CD4-positive, CD25-positive, alpha-beta regulatory T cell (primary cell): ENCODE results near the gene TUG1. TPM values are rescaled to one million over a fixed set of nuclear protein-coding genes. Genes with fewer than 3 reads are reported as not detected.
A peak's percentile ranks its signal among the peaks of the same experiment; 100 is the strongest.

Source experiments
- ATAC-seq, 2 donors: fragments of 150-1000 bp; cut with Tn5 transposase; one replicate each; pipeline ENCODE4 v1.10.0; 2021; ENCODE audit warnings: low read depth in 2 of 2, moderate number of reproducible peaks in 2 of 2, moderate library complexity in 1 of 2
- DNase-seq, 3 donors: peaks; one replicate each; pipeline versions ENCODE4 v3.0.0 to v3.0.0-alpha.2; 2012 to 2022; ENCODE audit warnings: mixed read lengths in 1 of 3
- H3K27ac ChIP-seq: one replicate; pipeline ENCODE4 v1.7.0; 2013; ENCODE audit warnings: mild to moderate bottlenecking, low read length; ENCODE audit not compliant: insufficient read depth, poor library complexity, severe bottlenecking
- H3K27me3 ChIP-seq: one replicate; pipeline ENCODE4 v1.7.0; 2013; ENCODE audit warnings: low read length; ENCODE audit not compliant: control insufficient read depth, insufficient read depth
- H3K36me3 ChIP-seq: one replicate; pipeline ENCODE4 v1.7.0; 2013; ENCODE audit warnings: mild to moderate bottlenecking, low read length, moderate library complexity; ENCODE audit not compliant: control insufficient read depth, insufficient read depth
- H3K4me1 ChIP-seq: 2 replicates; pipeline ENCODE4 v1.7.0; 2013; ENCODE audit warnings: mild to moderate bottlenecking, low read length; ENCODE audit not compliant: insufficient read depth, control insufficient read depth, poor library complexity, severe bottlenecking
- H3K4me3 ChIP-seq: one replicate; pipeline ENCODE4 v1.7.0; 2013; ENCODE audit warnings: low read depth, mild to moderate bottlenecking, low read length, moderate library complexity
- H3K9me3 ChIP-seq, 2 experiments: 1 replicate in 1 of 2; 2 replicates in 1 of 2; pipeline ENCODE4 v1.7.0; 2013; ENCODE audit warnings: low read length in 2 of 2, mild to moderate bottlenecking in 1 of 2, moderate library complexity in 1 of 2; ENCODE audit not compliant: control insufficient read depth in 2 of 2
- H3K27ac Mint-ChIP-seq, 3 donors: one replicate each; pipeline ENCODE4 v1.8.0; 2020 to 2022; ENCODE audit warnings: mild to moderate bottlenecking in 3 of 3, mixed read lengths in 3 of 3, moderate library complexity in 2 of 3
- H3K27me3 Mint-ChIP-seq: one replicate; pipeline ENCODE4 v1.8.0; 2022; ENCODE audit warnings: mild to moderate bottlenecking, mixed read lengths
- H3K36me3 Mint-ChIP-seq: one replicate; pipeline ENCODE4 v1.8.0; 2020; ENCODE audit warnings: mixed read lengths
- H3K4me1 Mint-ChIP-seq, 4 donors: one replicate each; pipeline ENCODE4 v1.8.0; 2020 to 2022; ENCODE audit warnings: mixed read lengths in 4 of 4, mild to moderate bottlenecking in 1 of 4
- H3K4me3 Mint-ChIP-seq, 4 donors: one replicate each; pipeline ENCODE4 v1.8.0; 2020 to 2022; ENCODE audit warnings: mild to moderate bottlenecking in 4 of 4, mixed read lengths in 4 of 4, moderate library complexity in 3 of 4
- H3K9me3 Mint-ChIP-seq, 7 donors: one replicate each; pipeline ENCODE4 v1.8.0; 2020 to 2022; ENCODE audit warnings: mixed read lengths in 7 of 7, mild to moderate bottlenecking in 3 of 7, moderate library complexity in 2 of 7
- polyA plus RNA-seq, 4 donors: library from polyadenylated mRNA; unstranded; fragments of 300-500 nt; fragmentation: Illumina TruSeq; gene quantifications; one replicate each; pipeline ENCODE4 v1.2.3, GENCODE V29; 2021
- total RNA-seq: library from RNA; stranded (reverse); gene quantifications from one replicate; pipeline ENCODE4 v1.2.3, GENCODE V29; 2022

Gene TUG1
- total and polyA plus RNA-seq, 5 donors from 2014 or later: 18.2 to 90.9 (median 21.9) TPM

DNA sequence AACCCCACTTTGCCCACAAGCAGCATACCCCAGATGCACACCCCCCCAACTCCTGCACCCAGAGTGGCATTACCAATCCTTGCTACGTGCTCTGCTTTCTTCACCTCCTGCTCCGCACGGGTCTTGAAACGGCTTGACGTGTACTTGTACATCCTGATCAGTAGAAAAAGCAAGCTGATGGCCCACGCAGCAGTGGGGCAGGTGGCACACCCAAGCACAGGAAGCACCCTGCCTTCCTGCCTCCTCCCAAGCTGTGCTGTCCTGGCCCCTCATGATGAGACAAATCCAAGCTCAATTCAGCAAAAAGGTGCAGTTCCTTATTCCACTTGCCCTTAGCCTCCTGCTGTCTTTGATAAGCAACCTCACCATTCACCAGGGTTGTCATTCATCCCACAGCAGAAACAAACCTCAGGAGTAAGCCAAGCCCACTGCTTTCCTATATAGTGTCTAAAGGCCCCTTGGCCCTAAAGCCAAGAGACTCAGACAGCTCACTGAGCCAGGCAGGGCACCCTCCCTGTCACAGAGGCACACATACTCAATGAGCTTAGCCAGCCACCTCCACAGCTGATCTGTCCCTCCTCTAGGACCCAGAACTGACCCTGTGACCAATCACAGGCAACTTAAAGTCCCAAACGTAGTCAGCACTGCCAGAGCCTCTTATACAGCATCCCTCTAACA is 28.2 kb upstream of the TUG1 start:
- H3K27ac ChIP-seq: peak overlapping the region; percentile 70
- H3K36me3 ChIP-seq: peaks cover 40% of the 10 kb centered on the region
- H3K4me3 ChIP-seq: peak overlapping the region; percentile 91
- H3K36me3 Mint-ChIP-seq: peaks cover 63% of the 10 kb centered on the region
- peak; percentile 77 to 84 for ATAC-seq
- no peaks in the 10 kb centered on the region for H3K9me3 Mint-ChIP-seq
- H3K9me3 ChIP-seq: no peaks in the 10 kb centered on the region
- peak overlapping the region; percentile 80 to 98 (median 92) for H3K4me3 Mint-ChIP-seq
- H3K27me3 ChIP-seq: no peaks in the 10 kb centered on the region
- H3K4me1 ChIP-seq: peaks cover 61% of the 10 kb centered on the region
- peak overlapping the region; percentile 96 to 99 (median 97) for H3K27ac Mint-ChIP-seq
- peak in 2 of 3 donors; percentile 61 to 85 for DNase-seq
- peaks cover 22 to 89% (median 57%) of the 10 kb centered on the region in 4 donors for H3K4me1 Mint-ChIP-seq
- H3K27me3 Mint-ChIP-seq: no peaks in the 10 kb centered on the region

DNA sequence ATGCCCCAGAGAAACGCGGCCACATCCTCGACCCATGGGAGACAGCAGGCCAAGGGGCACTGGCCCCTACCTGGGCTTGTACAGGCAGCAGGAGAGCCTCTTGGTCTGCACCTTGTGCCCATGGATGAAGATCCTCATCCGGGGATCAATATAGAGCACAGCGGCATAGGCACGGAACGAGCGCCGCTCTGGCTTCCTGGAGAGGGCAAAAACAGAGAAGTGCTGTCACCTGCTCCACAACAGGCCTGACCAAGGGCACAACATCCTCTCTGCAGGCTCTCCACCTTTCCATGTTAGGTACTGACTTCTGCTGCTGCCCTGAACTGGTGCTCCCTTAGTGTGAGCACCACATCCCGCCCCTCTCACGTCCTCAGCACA is 27.7 kb upstream of the TUG1 start:
- Histone ChIP-seq H3K4me3 (peak overlapping the region; percentile 91), H3K36me3 (peaks cover 40% of the 10 kb centered on the region), H3K27ac (peak overlapping the region; percentile 70), H3K27me3 (no peaks in the 10 kb centered on the region), H3K9me3 (no peaks in the 10 kb centered on the region), H3K4me1 (peaks cover 61% of the 10 kb centered on the region)
- Mint-ChIP-seq H3K4me3 (peak overlapping the region; percentile 80 to 98 (median 92)), H3K4me1 (peaks cover 18 to 88% (median 53%) of the 10 kb centered on the region in 4 donors), H3K36me3 (peaks cover 63% of the 10 kb centered on the region), H3K27ac (peak overlapping the region; percentile 96 to 99 (median 97)), H3K27me3 (no peaks in the 10 kb centered on the region), H3K9me3 (no peaks in the 10 kb centered on the region)
- ATAC-seq (peak in 1 of 2 donors; percentile 15), DNase-seq (peak in 1 of 3 donors; percentile 54)

DNA sequence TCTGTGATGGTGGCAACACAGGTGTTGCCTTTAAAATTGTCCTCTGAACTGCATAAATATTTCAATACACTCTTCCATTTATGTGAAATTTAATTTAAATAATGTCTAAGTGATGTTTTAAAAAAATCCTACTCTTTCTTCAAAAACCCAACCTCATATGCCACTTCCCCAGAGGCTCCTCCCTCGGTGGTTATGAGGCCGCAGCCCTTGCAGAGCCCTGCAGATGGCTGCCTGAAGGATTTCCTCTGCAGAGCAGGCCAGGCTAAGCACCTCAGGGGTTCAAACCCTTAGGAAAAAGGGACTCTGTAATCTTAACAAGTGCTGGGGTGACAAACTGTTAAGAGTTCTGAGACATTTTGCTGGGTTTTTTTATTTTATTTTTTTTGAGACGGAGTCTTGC is 25.7 kb upstream of the TUG1 start:
- peaks cover 26% of the 10 kb centered on the region for H3K36me3 ChIP-seq
- H3K4me3 ChIP-seq: peak overlapping the region; percentile 73
- peaks cover 53% of the 10 kb centered on the region for H3K36me3 Mint-ChIP-seq
- H3K27ac Mint-ChIP-seq: peak overlapping the region; percentile 79 to 97 (median 80)
- peak; percentile 33 to 81 (median 72) for DNase-seq
- peaks cover 18 to 73% (median 45%) of the 10 kb centered on the region in 4 donors for H3K4me1 Mint-ChIP-seq
- H3K4me1 ChIP-seq: peaks cover 58% of the 10 kb centered on the region
- peak; percentile 82 to 83 for ATAC-seq
- peak overlapping the region; percentile 58 for H3K27ac ChIP-seq
- H3K27me3 Mint-ChIP-seq: no peaks in the 10 kb centered on the region
- no peaks in the 10 kb centered on the region for H3K9me3 Mint-ChIP-seq
- H3K4me3 Mint-ChIP-seq: peak overlapping the region; percentile 33 to 89 (median 74)
- no peaks in the 10 kb centered on the region for H3K9me3 ChIP-seq
- H3K27me3 ChIP-seq: no peaks in the 10 kb centered on the region

DNA sequence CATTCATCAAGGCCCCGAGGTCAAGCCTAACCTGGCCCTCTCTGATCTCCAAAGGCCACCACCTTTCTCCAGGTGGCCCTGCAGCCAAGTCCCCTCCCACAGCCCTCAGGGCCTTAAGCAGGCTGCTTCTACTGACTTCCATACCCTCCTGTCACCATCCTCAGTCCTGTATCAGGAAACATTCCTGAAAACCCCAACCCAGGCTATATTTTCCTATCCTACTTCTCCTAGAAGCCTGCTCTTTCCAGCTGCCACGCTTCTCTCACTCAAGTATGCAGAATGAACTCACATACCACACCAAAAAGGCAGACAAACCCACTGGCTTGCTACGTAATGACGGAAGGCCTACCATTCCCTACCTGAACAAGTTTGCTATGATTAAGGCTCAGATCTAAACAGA is 24.1 kb upstream of the TUG1 start:
- no peak overlapping the region for H3K27ac ChIP-seq
- no peaks in the 10 kb centered on the region for H3K9me3 ChIP-seq
- no peak for DNase-seq
- peak overlapping the region in 1 of 4 donors; percentile 17 for H3K4me3 Mint-ChIP-seq
- no peaks in the 10 kb centered on the region for H3K27me3 ChIP-seq
- no peak for ATAC-seq
- H3K27me3 Mint-ChIP-seq: no peaks in the 10 kb centered on the region
- H3K9me3 Mint-ChIP-seq: no peaks in the 10 kb centered on the region
- H3K36me3 ChIP-seq: peaks cover 32% of the 10 kb centered on the region
- H3K36me3 Mint-ChIP-seq: peaks cover 54% of the 10 kb centered on the region
- no peak overlapping the region for H3K4me3 ChIP-seq
- peak overlapping the region; percentile 34 to 79 (median 70) for H3K27ac Mint-ChIP-seq
- peaks cover 12 to 66% (median 40%) of the 10 kb centered on the region in 4 donors for H3K4me1 Mint-ChIP-seq
- peaks cover 42% of the 10 kb centered on the region for H3K4me1 ChIP-seq

DNA sequence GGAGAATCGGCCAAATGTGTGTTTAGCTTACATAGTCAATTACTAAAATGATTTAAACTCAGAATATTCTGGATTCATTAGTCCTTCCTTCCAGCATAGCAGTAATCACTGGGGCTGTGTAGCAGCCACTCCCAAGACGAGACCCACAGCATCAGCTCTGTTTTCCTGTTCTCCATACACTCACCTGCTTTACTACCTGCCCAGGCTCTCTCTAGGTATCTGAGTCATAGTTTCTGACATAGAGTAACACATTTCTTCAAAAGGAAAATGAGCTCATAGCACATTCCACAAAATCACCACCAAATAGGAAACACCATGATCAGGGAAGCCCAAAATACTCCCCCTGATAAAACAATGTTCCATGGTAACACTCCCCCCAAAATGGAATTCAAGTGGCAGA is 23.4 kb upstream of the TUG1 start:
- ATAC-seq (no peak), DNase-seq (no peak)
- Mint-ChIP-seq H3K4me3 (peak overlapping the region in 1 of 4 donors; percentile 30), H3K27me3 (no peaks in the 10 kb centered on the region), H3K27ac (peak overlapping the region in 1 of 3 donors; percentile 34), H3K36me3 (peaks cover 59% of the 10 kb centered on the region), H3K4me1 (peaks cover 12 to 59% (median 37%) of the 10 kb centered on the region in 4 donors), H3K9me3 (no peaks in the 10 kb centered on the region)
- Histone ChIP-seq H3K36me3 (peaks cover 34% of the 10 kb centered on the region), H3K4me1 (peaks cover 35% of the 10 kb centered on the region), H3K27me3 (no peaks in the 10 kb centered on the region), H3K9me3 (no peaks in the 10 kb centered on the region), H3K4me3 (no peak overlapping the region), H3K27ac (no peak overlapping the region)

DNA sequence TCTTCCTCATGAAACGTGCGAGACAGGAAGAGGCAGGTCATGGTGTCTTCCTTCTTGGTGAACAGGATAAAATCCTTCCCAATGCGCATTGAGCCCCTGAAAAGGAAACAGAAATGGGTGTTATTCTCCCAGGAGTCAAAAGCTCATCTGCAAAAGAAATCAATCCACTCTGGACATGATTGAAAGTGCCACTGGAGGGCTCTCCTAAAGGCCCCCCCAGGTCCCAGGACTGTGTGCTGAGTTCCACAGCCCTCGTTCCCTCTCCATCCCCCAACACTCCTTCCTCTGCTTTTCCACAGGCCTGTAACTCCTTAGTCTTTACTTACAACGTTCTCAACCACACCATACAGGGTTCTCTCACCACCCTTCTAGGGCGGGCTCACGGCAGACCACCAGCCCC is 22.7 kb upstream of the TUG1 start:
- H3K36me3 ChIP-seq: peaks cover 34% of the 10 kb centered on the region
- Mint-ChIP-seq H3K9me3 (no peaks in the 10 kb centered on the region), H3K4me1 (peaks cover 6 to 57% (median 35%) of the 10 kb centered on the region in 4 donors), H3K4me3 (no peak overlapping the region), H3K27ac (peak overlapping the region in 2 of 3 donors; percentile 54 to 70), H3K36me3 (peaks cover 57% of the 10 kb centered on the region), H3K27me3 (no peaks in the 10 kb centered on the region)
- peaks cover 28% of the 10 kb centered on the region for H3K4me1 ChIP-seq
- no peaks in the 10 kb centered on the region for H3K9me3 ChIP-seq
- H3K27me3 ChIP-seq: no peaks in the 10 kb centered on the region
- no peak for ATAC-seq
- H3K4me3 ChIP-seq: no peak overlapping the region
- no peak overlapping the region for H3K27ac ChIP-seq
- DNase-seq: no peak

DNA sequence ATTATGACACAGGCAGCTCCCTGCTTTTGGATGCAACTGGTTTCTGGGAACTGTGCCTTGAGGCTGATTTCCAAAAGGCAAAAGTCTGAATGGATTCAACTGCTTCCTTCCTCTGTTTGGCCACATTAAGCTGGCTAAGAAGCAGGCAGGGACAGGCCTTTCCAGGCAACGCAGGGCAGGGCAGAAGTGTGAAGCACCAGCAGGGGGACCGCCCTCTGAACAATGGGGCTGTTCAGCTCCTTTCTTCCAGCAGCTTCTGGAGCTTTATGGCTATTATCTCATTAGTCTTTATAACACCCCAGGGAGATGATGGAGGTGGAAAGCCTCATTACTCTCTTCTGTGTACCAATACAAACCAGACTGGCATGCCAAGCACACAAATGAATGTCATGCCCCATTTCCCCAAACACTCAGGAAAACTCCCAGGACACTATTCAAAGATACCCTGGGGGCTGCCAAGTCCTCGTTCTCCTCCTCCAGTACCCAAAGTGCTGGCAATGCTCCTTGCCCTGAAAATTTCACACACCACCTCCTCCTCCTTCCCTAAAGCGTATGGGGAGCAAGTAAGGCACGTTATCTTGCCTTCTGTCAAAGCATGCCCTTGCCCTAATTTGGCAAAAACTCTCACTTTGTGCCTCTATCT is 21.8 kb upstream of the TUG1 start:
- peaks cover 19% of the 10 kb centered on the region for H3K4me1 ChIP-seq
- peaks cover 6 to 57% (median 33%) of the 10 kb centered on the region in 4 donors for H3K4me1 Mint-ChIP-seq
- no peaks in the 10 kb centered on the region for H3K27me3 ChIP-seq
- peaks cover 34% of the 10 kb centered on the region for H3K36me3 ChIP-seq
- H3K27me3 Mint-ChIP-seq: no peaks in the 10 kb centered on the region
- ATAC-seq: no peak
- no peaks in the 10 kb centered on the region for H3K9me3 Mint-ChIP-seq
- H3K9me3 ChIP-seq: no peaks in the 10 kb centered on the region
- peaks cover 52% of the 10 kb centered on the region for H3K36me3 Mint-ChIP-seq
- no peak overlapping the region for H3K27ac ChIP-seq
- H3K4me3 ChIP-seq: no peak overlapping the region
- DNase-seq: no peak
- H3K27ac Mint-ChIP-seq: no peak overlapping the region
- no peak overlapping the region for H3K4me3 Mint-ChIP-seq
